Naive thymus-derived CD8-positive, alpha-beta T cell (primary cell): ENCODE data around the gene RCAN1. TPM values are rescaled to one million over a fixed set of nuclear protein-coding genes. Genes with fewer than 3 reads are reported as not detected.

ENCODE experiments used
- ATAC-seq, 2 donors: fragments of 150-1000 bp; cut with Tn5 transposase in 1 of 2; sonication (Bioruptor Pico), chemical (Tn5 transposase) in 1 of 2; 1 replicate in 1 of 2; 2 replicates in 1 of 2; pipeline ENCODE4 v1.10.0; 2021; ENCODE audit warnings: mild to moderate bottlenecking in 2 of 2, moderate library complexity in 2 of 2
- POLR2A ChIA-PET: fragments of 350-600 bp; sonication (Branson Sonifier 250); formaldehyde crosslinking; loops from one replicate; lab custom pipeline; 2021; ENCODE audit warnings: antibody characterized with exemption; lab: Charles Lee
- DNase-seq, 10 donors: peaks; one replicate each; pipeline versions ENCODE4 v3.0.0 to v3.0.0-alpha.2; 2020 to 2022
- H3K27ac Mint-ChIP-seq, 10 donors: one replicate each; pipeline ENCODE4 v1.8.0; 2020 to 2022; ENCODE audit warnings: mild to moderate bottlenecking in 10 of 10, mixed read lengths in 10 of 10, moderate library complexity in 4 of 10, inconsistent platforms in 1 of 10
- H3K27me3 Mint-ChIP-seq, 5 donors: one replicate each; pipeline ENCODE4 v1.8.0; 2021 to 2022; ENCODE audit warnings: mixed read lengths in 5 of 5
- H3K36me3 Mint-ChIP-seq, 3 donors: one replicate each; pipeline ENCODE4 v1.8.0; 2020 to 2022; ENCODE audit warnings: mixed read lengths in 3 of 3, mild to moderate bottlenecking in 2 of 3, inconsistent platforms in 1 of 3
- H3K4me1 Mint-ChIP-seq, 4 donors: one replicate each; pipeline ENCODE4 v1.8.0; 2021 to 2022; ENCODE audit warnings: mixed read lengths in 4 of 4
- H3K4me3 Mint-ChIP-seq, 10 donors: one replicate each; pipeline ENCODE4 v1.8.0; 2020 to 2022; ENCODE audit warnings: mild to moderate bottlenecking in 10 of 10, mixed read lengths in 10 of 10, moderate library complexity in 6 of 10, inconsistent platforms in 1 of 10
- H3K9me3 Mint-ChIP-seq, 9 donors: one replicate each; pipeline ENCODE4 v1.8.0; 2020 to 2022; ENCODE audit warnings: mixed read lengths in 9 of 9, mild to moderate bottlenecking in 3 of 9, inconsistent platforms in 1 of 9, moderate library complexity in 1 of 9
- polyA plus RNA-seq, 3 donors: library from polyadenylated mRNA; unstranded; fragments of 300-500 nt; fragmentation: Illumina TruSeq; gene quantifications; one replicate each; pipeline ENCODE4 v1.2.3, GENCODE V29; 2021
- total RNA-seq, 8 experiments: library from RNA in 2 of 8; stranded (reverse) in 2 of 8; gene quantifications; one replicate each; pipeline ENCODE4 v1.2.3 and lab custom pipeline; 2021 to 2026

RCAN1 gene
- total and polyA plus RNA-seq, 5 experiments from 2014 or later, result 6.8 to 15.9 (median 11.1) TPM

DNA sequence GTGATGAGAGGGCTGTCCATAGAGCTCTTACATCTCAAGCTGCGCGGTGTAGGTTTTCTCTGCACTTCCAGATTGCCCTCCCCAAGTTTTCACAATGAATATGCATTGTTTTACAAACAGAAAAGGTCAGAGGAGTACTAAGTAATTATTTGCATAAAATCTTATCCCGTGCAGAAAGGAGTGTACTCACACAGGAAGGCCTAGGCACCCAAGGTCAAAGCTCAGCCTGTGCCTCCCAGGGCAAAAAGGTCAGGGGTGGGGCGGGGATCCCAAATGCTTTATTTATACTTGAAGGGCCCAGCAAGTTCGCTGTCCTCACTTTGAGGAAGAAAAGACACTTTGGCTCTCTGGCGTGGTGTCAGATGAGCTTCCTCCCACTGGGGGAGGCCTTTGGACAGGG lies 92.6 kb downstream of the RCAN1 start:
- DNase-seq (no peak), ATAC-seq (no peak)
- POLR2A ChIA-PET, result interaction anchor here (1.1 kb wide), 1 partner anchor 9 kb away, joined by 3 read pairs; no protein-coding TSS in a partner anchor
- H3K4me3 Mint-ChIP-seq, result no peak overlapping the region
- H3K27ac Mint-ChIP-seq, result no peak overlapping the region
- peaks cover 2 to 31% (median 11%) of the 10 kb centered on the region in 4 donors for H3K4me1 Mint-ChIP-seq
- H3K9me3 Mint-ChIP-seq, result no peaks in the 10 kb centered on the region
- H3K36me3 Mint-ChIP-seq, result peaks cover 5 to 38% (median 12%) of the 10 kb centered on the region in 3 donors
- H3K27me3 Mint-ChIP-seq, result no peaks in the 10 kb centered on the region

DNA sequence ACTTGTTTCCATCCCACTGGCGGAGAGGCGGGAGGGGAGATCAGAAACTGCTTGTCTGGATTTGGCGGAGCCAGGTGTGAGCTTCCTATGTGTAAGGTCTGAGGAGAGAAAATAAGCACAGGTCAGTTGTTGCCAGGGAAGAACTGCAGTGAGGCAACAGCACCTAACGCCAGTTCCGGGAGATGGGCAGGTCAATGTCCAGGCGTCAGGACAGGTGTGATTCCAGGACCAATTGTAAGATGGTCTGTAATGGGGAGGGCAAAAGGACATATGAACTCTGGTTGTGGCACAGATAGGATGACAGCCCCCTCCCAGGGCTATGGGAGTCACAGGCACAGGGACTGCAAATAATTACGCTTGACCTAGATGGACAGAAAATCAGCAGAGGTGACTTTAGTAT lies 93.4 kb downstream of the RCAN1 start:
- POLR2A ChIA-PET, result no interaction called here
- ATAC-seq (no peak), DNase-seq (no peak)
- no peaks in the 10 kb centered on the region for H3K27me3 Mint-ChIP-seq
- peaks cover 5 to 41% (median 12%) of the 10 kb centered on the region in 3 donors for H3K36me3 Mint-ChIP-seq
- no peak overlapping the region for H3K27ac Mint-ChIP-seq
- H3K4me1 Mint-ChIP-seq, result peaks cover 2 to 24% (median 6%) of the 10 kb centered on the region in 4 donors
- H3K4me3 Mint-ChIP-seq, result no peak overlapping the region
- no peaks in the 10 kb centered on the region for H3K9me3 Mint-ChIP-seq

DNA sequence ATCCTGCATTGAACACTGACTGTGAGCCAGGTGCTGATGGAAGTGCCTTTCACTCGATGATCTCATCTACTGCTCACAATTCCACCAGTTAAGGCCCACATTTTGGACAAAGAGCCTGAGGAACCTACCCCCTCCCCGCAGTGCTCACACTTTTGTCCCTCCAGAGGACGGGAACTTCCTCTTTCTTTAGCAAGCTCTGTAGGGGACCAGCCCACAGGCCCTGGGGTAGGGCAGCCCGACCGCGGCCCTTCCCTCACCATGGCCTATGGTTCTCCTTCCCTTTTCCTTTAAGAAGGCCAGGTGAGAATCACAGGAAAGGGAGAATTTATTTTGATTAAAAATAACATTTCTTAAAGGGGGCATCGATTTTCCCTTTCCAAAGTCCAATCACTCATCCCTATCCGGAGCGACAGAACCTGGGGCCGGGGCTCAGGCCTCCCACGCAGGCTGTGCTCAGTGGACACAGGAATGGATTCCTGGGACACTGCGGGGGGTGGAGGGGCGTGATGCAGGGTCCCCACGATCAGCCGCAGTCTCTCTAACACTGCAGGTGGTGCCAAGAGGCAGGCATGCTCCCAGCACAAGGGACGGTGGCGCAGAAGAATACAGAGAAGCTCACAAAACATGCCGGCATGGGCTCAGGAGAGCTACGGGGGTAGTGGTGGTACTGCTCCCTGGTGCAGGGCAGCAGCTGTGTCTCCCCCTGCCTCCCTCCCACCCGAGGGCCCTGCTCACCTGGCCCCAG lies 94.0 kb downstream of the RCAN1 start:
- H3K4me1 Mint-ChIP-seq, result peaks cover 0 to 18% (median 3%) of the 10 kb centered on the region in 4 donors
- no peak overlapping the region for H3K4me3 Mint-ChIP-seq
- ATAC-seq, result no peak

DNA sequence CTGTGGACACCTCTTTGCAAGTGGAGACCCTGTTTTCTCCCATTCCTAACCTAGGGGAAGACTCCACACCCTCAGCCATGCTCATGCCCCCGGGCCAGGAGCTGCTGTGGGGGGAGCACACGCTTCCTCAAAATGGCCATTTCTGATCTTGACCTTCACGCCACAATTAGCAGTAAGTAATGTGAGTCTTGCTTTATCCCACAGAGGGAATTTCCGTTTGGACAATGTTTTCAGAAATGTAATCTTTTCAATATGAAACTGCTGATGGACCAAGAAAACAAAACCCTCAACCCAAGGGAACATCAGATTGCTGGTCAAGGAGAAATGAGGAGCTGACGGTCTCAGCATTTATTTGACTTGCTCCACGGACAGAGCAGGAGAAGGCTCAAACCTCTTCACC lies 94.6 kb downstream of the RCAN1 start:
- ATAC-seq, result no peak
- Mint-ChIP-seq H3K4me3 (no peak overlapping the region), H3K4me1 (peaks cover 0 to 16% (median 3%) of the 10 kb centered on the region in 4 donors), H3K36me3 (peaks cover 5 to 41% (median 12%) of the 10 kb centered on the region in 3 donors), H3K9me3 (no peaks in the 10 kb centered on the region), H3K27me3 (no peaks in the 10 kb centered on the region), H3K27ac (no peak overlapping the region)
- POLR2A ChIA-PET, result no interaction called here
- no peak for DNase-seq

More for the DNA sequence above, 94.0 kb downstream of the RCAN1 start:
- Mint-ChIP-seq H3K36me3 (peaks cover 5 to 41% (median 12%) of the 10 kb centered on the region in 3 donors), H3K27me3 (no peaks in the 10 kb centered on the region), H3K27ac (no peak overlapping the region), H3K9me3 (no peaks in the 10 kb centered on the region)
- DNase-seq, result no peak
- POLR2A ChIA-PET, result no interaction called here

DNA sequence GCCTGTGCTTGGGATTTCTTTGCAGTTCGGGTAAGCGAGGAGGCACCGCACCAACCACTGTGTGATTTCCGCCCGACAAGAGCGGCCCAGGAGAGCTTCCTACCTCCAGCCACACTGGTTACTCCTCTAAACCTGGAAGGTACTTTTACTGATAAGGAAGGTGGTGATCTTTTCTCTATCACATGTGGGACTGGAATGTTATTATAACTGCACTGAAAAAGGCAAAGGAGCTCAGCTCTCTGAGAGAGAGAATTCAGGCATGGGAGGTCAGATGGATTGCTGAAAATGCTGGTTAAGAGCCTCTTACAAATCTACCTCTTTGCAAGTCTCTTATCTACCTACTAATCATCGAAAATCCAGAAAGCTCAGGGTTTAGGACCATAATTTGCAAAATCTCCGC lies 95.2 kb downstream of the RCAN1 start:
- H3K4me3 Mint-ChIP-seq, result no peak overlapping the region
- H3K36me3 Mint-ChIP-seq, result peaks cover 5 to 41% (median 12%) of the 10 kb centered on the region in 3 donors
- H3K27me3 Mint-ChIP-seq, result no peaks in the 10 kb centered on the region
- H3K9me3 Mint-ChIP-seq, result no peaks in the 10 kb centered on the region
- no peak for DNase-seq
- peaks cover 0 to 16% (median 2%) of the 10 kb centered on the region in 4 donors for H3K4me1 Mint-ChIP-seq
- ATAC-seq, result no peak
- no peak overlapping the region for H3K27ac Mint-ChIP-seq
- POLR2A ChIA-PET, result no interaction called here

DNA sequence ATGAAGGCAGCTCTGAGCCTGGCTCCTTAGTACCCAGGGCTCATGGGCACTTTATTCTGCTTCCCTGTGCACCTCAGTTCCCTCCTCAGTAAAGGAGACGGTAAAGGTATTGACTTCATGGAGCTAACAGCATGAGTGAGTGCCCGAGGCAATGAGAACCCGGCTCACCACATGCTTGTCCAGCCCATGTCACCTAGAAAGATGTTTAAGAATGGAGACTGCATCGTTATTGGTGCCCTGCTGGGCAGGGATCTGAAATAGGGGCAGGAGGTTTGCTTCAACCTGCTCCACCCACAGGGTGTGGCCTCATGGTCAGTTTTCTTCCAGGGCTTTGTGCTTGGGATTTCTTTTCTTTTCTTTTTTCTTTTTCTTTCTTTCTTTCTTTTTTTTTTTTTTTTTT lies 95.9 kb downstream of the RCAN1 start:
- Mint-ChIP-seq H3K27ac (peak overlapping the region in 1 of 10 donors; percentile 11), H3K9me3 (no peaks in the 10 kb centered on the region), H3K4me3 (no peak overlapping the region), H3K4me1 (peaks cover 0 to 16% (median 2%) of the 10 kb centered on the region in 4 donors), H3K27me3 (no peaks in the 10 kb centered on the region), H3K36me3 (peaks cover 5 to 41% (median 12%) of the 10 kb centered on the region in 3 donors)
- POLR2A ChIA-PET, result no interaction called here
- DNase-seq (no peak), ATAC-seq (no peak)

DNA sequence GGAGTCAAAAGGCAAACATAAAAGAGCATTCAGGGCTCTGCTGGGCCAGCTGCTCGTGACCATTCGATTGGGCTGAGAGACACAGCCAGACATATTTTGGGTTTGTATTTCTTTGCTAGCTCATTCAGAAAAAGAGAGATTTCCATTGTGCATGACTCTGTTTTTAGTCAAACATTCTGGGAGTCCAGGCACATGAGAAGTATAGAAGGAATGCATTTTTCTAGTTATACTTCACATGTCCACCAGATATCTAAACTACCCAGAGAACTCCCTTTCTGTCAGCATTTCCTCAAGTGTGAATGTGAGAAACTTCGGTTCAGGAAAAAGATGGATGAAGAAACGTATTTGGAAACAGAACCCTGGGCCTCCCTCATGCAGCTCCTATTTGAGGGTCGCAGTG lies 96.6 kb downstream of the RCAN1 start:
- Mint-ChIP-seq H3K4me3 (no peak overlapping the region), H3K27me3 (no peaks in the 10 kb centered on the region)

DNA sequence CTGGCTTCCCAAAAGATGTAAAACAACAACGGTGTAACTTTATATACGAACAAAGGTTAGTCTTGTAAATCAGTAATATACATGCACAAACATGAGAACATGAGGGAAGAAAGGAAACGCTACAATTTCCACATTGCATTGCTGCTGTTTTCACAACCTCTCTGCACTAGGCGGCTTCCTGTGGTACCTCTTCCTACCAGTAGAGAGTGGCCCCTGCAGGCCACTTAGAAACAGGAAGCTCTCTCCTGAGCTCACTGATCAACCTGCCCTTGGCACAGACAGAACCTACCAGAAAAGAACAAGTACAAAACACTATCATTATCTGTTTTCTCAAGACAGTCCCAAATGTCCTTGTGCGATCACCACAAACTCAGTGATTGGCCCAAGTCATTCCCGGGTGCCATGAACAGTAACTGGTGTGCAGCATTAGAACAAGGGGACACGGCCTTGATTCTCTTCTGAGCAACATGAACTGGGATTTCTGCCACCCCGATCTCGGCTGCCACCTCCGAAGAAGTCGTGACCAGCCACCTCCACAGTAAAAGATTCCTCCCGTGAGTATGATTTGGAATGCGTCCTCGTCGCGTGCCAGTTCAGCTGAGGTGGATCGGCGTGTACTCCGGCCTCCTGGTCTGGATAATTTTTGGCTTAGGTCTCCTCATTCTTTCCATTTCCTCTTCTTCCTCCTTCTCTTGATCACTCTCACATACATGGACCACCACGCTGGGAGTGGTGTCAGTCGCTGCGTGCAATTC lies 97.2 kb downstream of the RCAN1 start:
- Mint-ChIP-seq H3K4me1 (peaks cover 0 to 18% (median 2%) of the 10 kb centered on the region in 4 donors), H3K27me3 (no peaks in the 10 kb centered on the region), H3K36me3 (peaks cover 5 to 39% (median 12%) of the 10 kb centered on the region in 3 donors), H3K27ac (no peak overlapping the region), H3K4me3 (no peak overlapping the region), H3K9me3 (no peaks in the 10 kb centered on the region)
- ATAC-seq (peak in 1 of 2 donors; percentile 45), DNase-seq (no peak)
- POLR2A ChIA-PET, result no interaction called here

More for the DNA sequence above, 96.6 kb downstream of the RCAN1 start:
- ATAC-seq, result no peak
- no peak for DNase-seq
- H3K4me1 Mint-ChIP-seq, result peaks cover 0 to 16% (median 2%) of the 10 kb centered on the region in 4 donors
- H3K9me3 Mint-ChIP-seq, result no peaks in the 10 kb centered on the region
- H3K27ac Mint-ChIP-seq, result no peak overlapping the region
- peaks cover 5 to 41% (median 12%) of the 10 kb centered on the region in 3 donors for H3K36me3 Mint-ChIP-seq
- POLR2A ChIA-PET, result no interaction called here

DNA sequence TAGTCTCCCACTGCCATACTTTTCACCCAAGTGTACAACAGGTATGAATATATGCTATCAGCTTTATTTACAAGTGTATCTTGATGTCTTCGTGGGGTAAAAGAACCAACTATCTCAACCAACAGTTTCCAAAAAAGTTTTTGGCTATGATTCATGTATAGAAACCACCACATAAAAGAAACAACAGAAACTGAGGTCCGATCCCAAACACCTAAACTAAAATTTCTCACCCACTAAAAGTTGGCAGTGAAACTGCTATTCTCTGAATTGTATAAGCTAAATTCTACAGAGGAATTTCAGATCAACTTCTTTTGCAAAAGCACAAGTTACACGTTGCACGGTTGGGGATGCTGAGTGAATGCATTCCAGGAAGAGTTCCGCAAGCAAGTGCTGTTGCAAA lies 97.9 kb downstream of the RCAN1 start:
- Mint-ChIP-seq H3K27me3 (no peaks in the 10 kb centered on the region), H3K4me3 (no peak overlapping the region), H3K27ac (no peak overlapping the region), H3K4me1 (peaks cover 0 to 16% (median 2%) of the 10 kb centered on the region in 4 donors), H3K9me3 (no peaks in the 10 kb centered on the region), H3K36me3 (peaks cover 5 to 34% (median 12%) of the 10 kb centered on the region in 3 donors)
- POLR2A ChIA-PET, result no interaction called here
- no peak for DNase-seq
- ATAC-seq, result no peak

DNA sequence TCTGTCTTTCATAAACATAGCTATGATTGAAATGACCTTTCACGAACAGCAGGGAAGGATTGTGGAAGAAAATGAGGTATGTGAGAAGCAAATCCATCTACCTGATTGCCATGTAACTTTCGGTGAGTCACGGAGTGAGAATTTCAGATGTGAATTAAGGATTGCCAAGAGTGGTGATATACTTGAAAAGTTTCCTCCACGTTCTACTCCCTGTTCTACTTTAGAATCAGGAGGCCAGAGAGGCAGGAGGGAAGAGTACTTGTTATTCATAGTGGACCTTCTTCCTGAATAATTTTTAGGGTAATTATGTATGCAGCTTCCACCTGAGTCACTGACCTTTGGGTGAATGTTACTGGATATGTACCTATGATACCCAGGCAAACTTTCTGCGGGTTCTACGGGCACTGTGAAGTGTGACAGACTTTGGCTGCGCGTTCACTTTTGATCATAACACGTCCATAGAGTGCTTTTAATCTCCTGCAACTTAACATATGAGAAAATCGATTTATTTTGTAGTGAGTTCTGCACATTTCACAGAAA lies 100.3 kb downstream of the RCAN1 start:
- Mint-ChIP-seq H3K27me3 (no peaks in the 10 kb centered on the region), H3K4me1 (peaks cover 0 to 11% (median 2%) of the 10 kb centered on the region in 4 donors), H3K4me3 (no peak overlapping the region), H3K27ac (no peak overlapping the region), H3K36me3 (peaks cover 5 to 14% (median 6%) of the 10 kb centered on the region in 3 donors), H3K9me3 (no peaks in the 10 kb centered on the region)
- ATAC-seq, result no peak
- POLR2A ChIA-PET, result no interaction called here
- DNase-seq, result no peak

DNA sequence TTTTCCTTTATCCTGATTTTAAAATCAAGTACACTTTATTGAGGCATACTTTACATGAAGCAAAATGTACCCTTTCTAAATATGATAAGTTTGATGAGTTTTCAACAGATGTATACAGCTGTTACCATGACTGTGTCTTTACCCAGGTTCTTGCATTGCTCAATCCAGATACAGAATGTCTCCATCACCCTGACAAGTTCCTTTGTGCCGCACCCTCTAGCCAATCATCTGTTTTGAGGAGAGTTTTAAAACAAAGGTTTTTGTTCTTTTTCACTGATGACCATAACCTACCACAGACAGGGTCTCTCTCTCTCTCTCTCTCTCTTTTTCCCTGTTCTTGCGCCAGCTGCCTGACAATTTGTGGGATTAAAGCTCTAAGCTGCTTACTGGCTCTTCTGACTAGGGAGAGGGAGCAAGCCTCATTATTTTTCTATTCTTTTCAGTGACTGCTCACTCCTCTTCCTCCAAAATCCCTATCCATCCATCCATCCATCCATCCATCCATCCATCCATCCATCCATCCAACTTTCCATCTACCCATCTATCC lies 101.7 kb downstream of the RCAN1 start:
- H3K27me3 Mint-ChIP-seq, result no peaks in the 10 kb centered on the region
- DNase-seq (no peak), ATAC-seq (no peak)
- H3K27ac Mint-ChIP-seq, result no peak overlapping the region
- peaks cover 0 to 7% (median 2%) of the 10 kb centered on the region in 4 donors for H3K4me1 Mint-ChIP-seq
- H3K9me3 Mint-ChIP-seq, result no peaks in the 10 kb centered on the region
- POLR2A ChIA-PET, result no interaction called here
- H3K36me3 Mint-ChIP-seq, result peaks cover 4 to 12% (median 5%) of the 10 kb centered on the region in 3 donors
- no peak overlapping the region for H3K4me3 Mint-ChIP-seq

DNA sequence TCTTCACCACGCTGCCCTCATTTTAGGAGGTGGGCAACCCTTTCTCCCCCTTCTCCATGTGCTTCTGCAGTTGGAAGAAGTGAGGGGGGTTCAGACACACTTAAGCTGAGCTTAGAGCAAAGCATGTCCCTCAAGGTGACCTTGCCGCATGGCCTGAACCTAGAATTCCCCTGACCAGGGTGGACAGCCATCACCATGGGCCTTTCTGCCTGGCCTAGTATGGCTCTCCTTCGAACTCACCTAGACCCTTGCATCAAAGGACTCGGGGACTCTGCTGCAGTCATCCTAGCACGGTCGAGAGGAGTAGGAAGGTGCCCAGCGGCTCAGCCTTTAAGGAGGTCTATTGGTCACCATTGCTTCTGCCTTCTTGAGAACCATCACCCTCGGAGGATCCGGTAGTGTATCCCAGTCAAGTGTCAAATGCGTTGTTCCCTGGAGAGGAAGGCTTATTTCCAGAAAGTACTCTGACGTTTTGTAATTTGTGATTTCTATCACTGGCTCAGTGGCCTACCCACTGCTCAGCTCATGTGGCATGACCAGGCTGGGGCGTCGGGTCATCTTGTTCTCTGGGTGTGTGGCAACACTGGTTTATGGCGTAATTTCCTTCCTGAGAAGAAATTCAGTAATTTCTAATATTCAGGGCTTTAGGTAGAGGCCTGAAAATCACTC lies 103.0 kb downstream of the RCAN1 start, which contains the start of gene KCNE1:
Gene KCNE1, minus strand, starts transcription at position 424 of the 669 bp plus-strand sequence. CDS start 62,576 bp downstream, outside the sequence.
- Mint-ChIP-seq H3K4me1 (peaks cover 0 to 2% (median 0%) of the 10 kb centered on the region in 4 donors), H3K9me3 (no peaks in the 10 kb centered on the region), H3K27ac (no peak within 1 kb of the TSS), H3K4me3 (peak within 1 kb of the TSS in 1 of 10 donors; percentile 50), H3K36me3 (peaks cover 0 to under 1% (median 0%) of the 10 kb centered on the region in 3 donors), H3K27me3 (peaks cover 0 to 3% (median 0%) of the 10 kb centered on the region in 5 donors)
- POLR2A ChIA-PET, result no interaction called here
- DNase-seq (no peak), ATAC-seq (no peak)
